HG03378 (cell line): ENCODE results near the gene DAW1.
A peak's percentile ranks its signal among the peaks of the same experiment; 100 is the strongest.

Experiments
- ATAC-seq: cut with Tn5 transposase; IDR thresholded peaks from one replicate; pipeline ENCODE4 v1.9.1; 2021; ENCODE audit warnings: mild to moderate bottlenecking, moderate library complexity; ENCODE audit not compliant: unreplicated experiment

DAW1 gene

GRCh38 chr2:227861011-227861410 is 10.4 kb upstream of the DAW1 start:
- ATAC-seq, result no peak

GRCh38 chr2:227862227-227862740 is 9.1 kb upstream of the DAW1 start:
- peak; percentile 57 for ATAC-seq

- no peak for ATAC-seq
Observed at GRCh38 chr2:227862741-227863588, 8.5 kb upstream of the DAW1 start.

GRCh38 chr2:227864161-227864756 is 7.2 kb upstream of the DAW1 start:
- ATAC-seq, result no peak

- ATAC-seq, result no peak
Observed at GRCh38 chr2:227865291-227865690, 6.1 kb upstream of the DAW1 start.

- no peak for ATAC-seq
Observed at GRCh38 chr2:227867386-227867785, 4.0 kb upstream of the DAW1 start.

GRCh38 chr2:227870710-227871374 is 589 bp upstream of the DAW1 start:
- ATAC-seq, result no peak

GRCh38 chr2:227872676-227873075 is 1.2 kb downstream of the DAW1 start:
- no peak for ATAC-seq

GRCh38 chr2:227876300-227876801 is 4.9 kb downstream of the DAW1 start:
- ATAC-seq, result no peak

GRCh38 chr2:227877421-227878310 is 6.2 kb downstream of the DAW1 start:
- no peak for ATAC-seq

- ATAC-seq, result no peak
Observed at GRCh38 chr2:227880460-227880859, 9.0 kb downstream of the DAW1 start.

GRCh38 chr2:227881866-227882517 is 10.6 kb downstream of the DAW1 start:
- peak; percentile 85 for ATAC-seq

- ATAC-seq, result peak; percentile 86
Observed at GRCh38 chr2:227884511-227884947, 13.1 kb downstream of the DAW1 start.

GRCh38 chr2:227886149-227886548 is 14.7 kb downstream of the DAW1 start:
- no peak for ATAC-seq

- no peak for ATAC-seq
Observed at GRCh38 chr2:227888289-227888688, 16.9 kb downstream of the DAW1 start.

GRCh38 chr2:227889336-227889735 is 17.9 kb downstream of the DAW1 start:
- ATAC-seq, result no peak

- ATAC-seq, result peak; percentile 90
Observed at GRCh38 chr2:227890495-227891079, 19.2 kb downstream of the DAW1 start.

- no peak for ATAC-seq
Observed at GRCh38 chr2:227891673-227892072, 20.2 kb downstream of the DAW1 start.

- ATAC-seq, result no peak
Observed at GRCh38 chr2:227903381-227903780, 31.9 kb downstream of the DAW1 start.

GRCh38 chr2:227906991-227907390 is 35.6 kb downstream of the DAW1 start:
- ATAC-seq, result no peak
